Brain microvascular endothelial cell (primary cell): ENCODE measurements around the gene DOCK1.
A peak's percentile ranks its signal among the peaks of the same experiment; 100 is the strongest.

Source experiments
- DNase-seq: peaks from one replicate; pipeline ENCODE4 v3.0.0-alpha.2; 2020
- H3K27ac ChIP-seq: fragments of 250-450 bp; sonication (Bioruptor Pico); 2 replicates; pipeline ENCODE4 v1.5.1; 2020; ENCODE audit warnings: mild to moderate bottlenecking, moderate library complexity
- H3K27me3 ChIP-seq: fragments of 250-450 bp; sonication (Bioruptor Pico); replicated peaks from 2 replicates; pipeline ENCODE4 v1.5.1; 2020; ENCODE audit warnings: mild to moderate bottlenecking
- H3K36me3 ChIP-seq: fragments of 250-450 bp; sonication (Bioruptor Pico); replicated peaks from 2 replicates; pipeline ENCODE4 v1.5.1; 2020; ENCODE audit warnings: mild to moderate bottlenecking
- H3K4me3 ChIP-seq: 2 replicates; pipeline ENCODE4 v1.5.1; 2011; ENCODE audit warnings: low read depth, mild to moderate bottlenecking, control low read depth, low read length, moderate library complexity
- CTCF ChIP-seq: IDR thresholded peaks from 2 replicates; pipeline ENCODE4 v1.5.1; 2011; ENCODE audit warnings: low read depth, mild to moderate bottlenecking, moderate library complexity, low read length, control low read depth, inconsistent platforms; ENCODE audit errors: missing control alignments
- in situ Hi-C: cut with HindIII; loops from 2 replicates; pipeline ENCODE4 v1.10.0; 2017; ENCODE audit warnings: low sequenced_read_pairs, low pct_ligation_motif_present

Gene DOCK1

GRCh38 chr10:127046975-127047877 is 142.0 kb downstream of the DOCK1 start:
- DNase-seq, result peak; percentile 63
- no peak overlapping the region for H3K4me3 ChIP-seq
- no peaks in the 10 kb centered on the region for H3K27me3 ChIP-seq
- H3K36me3 ChIP-seq, result peaks cover 3% of the 10 kb centered on the region
- in situ Hi-C loops, result no loop called here
- peak overlapping the region; percentile 73 for H3K27ac ChIP-seq
- TF ChIP-seq CTCF, result no peak

GRCh38 chr10:127047878-127048238 is 142.6 kb downstream of the DOCK1 start:
- no peaks in the 10 kb centered on the region for H3K27me3 ChIP-seq
- peak overlapping the region; percentile 73 for H3K27ac ChIP-seq
- in situ Hi-C loops, result no loop called here
- peaks cover 3% of the 10 kb centered on the region for H3K36me3 ChIP-seq
- no peak for DNase-seq
- H3K4me3 ChIP-seq, result no peak overlapping the region
- TF ChIP-seq CTCF, result no peak

- Histone ChIP-seq H3K27me3 (no peaks in the 10 kb centered on the region), H3K27ac (no peak overlapping the region), H3K4me3 (no peak overlapping the region), H3K36me3 (peaks cover 2% of the 10 kb centered on the region)
- no peak for TF ChIP-seq CTCF
- DNase-seq, result no peak
- in situ Hi-C loops, result no loop called here
Observed at GRCh38 chr10:127048630-127049029, 143.4 kb downstream of the DOCK1 start.

GRCh38 chr10:127052001-127052400 is 146.8 kb downstream of the DOCK1 start:
- no peak for TF ChIP-seq CTCF
- in situ Hi-C loops, result no loop called here
- H3K27me3 ChIP-seq, result no peaks in the 10 kb centered on the region
- peaks cover 9% of the 10 kb centered on the region for H3K36me3 ChIP-seq
- H3K4me3 ChIP-seq, result no peak overlapping the region
- H3K27ac ChIP-seq, result no peak overlapping the region
- no peak for DNase-seq

GRCh38 chr10:127055263-127055662 is 150.0 kb downstream of the DOCK1 start:
- Histone ChIP-seq H3K27ac (no peak overlapping the region), H3K27me3 (no peaks in the 10 kb centered on the region), H3K4me3 (no peak overlapping the region), H3K36me3 (peaks cover 9% of the 10 kb centered on the region)
- DNase-seq, result no peak
- TF ChIP-seq CTCF, result no peak
- in situ Hi-C loops, result no loop called here
